Fibroblast of upper back skin (primary cell): ENCODE results near the gene XRCC4.

Experiments used
- DNase-seq: peaks from one replicate; pipeline ENCODE4 v3.0.0-alpha.2; 2013

Gene XRCC4

DNA sequence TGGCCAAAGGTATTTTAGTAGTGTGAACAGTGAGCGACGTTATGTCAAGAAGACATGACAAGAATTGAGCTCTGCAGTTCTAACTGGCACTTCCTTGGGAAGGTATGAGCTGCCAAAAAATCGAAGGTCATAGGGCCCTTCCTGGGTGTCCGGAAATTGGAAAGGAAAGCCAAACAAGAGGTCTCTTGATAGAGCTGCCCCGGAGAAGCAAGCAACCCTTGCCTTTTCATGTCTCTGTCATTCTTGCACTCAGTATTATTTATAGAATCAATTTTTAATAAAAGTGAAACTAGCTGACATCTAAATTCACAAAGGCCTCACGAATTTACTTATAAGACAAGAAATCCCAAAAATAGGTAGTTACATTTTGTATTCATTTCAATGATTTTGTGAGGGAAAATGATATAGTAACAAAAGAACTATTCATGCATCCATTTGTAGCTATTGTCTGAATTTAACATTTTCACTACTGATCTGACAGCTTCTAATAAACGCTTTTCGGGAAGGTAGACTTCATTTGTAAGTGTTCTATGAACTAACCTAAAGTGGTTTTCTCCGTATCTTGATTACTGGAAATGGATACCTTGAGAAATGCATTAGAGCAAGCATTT lies 280.4 kb downstream of the XRCC4 start:
- DNase-seq: no peak

DNA sequence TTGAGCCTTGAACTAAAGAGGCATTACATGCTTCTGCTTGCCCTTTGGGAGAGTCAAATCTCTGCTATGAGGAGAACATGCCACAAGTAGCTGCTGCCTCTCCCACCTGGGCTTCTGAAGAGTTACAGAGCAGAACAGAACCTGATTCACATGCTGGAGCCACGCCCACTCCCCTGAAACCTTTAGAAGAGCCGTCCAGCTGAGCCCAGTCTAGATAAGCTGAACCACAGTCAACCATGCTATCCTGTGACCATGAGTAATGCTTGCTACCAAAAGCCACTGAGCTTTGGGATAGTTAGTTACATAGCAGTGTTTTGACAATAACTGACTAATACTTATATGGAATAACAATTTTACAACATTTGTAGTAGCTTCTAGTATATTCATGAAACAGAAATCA lies 283.2 kb downstream of the XRCC4 start:
- no peak for DNase-seq

DNA sequence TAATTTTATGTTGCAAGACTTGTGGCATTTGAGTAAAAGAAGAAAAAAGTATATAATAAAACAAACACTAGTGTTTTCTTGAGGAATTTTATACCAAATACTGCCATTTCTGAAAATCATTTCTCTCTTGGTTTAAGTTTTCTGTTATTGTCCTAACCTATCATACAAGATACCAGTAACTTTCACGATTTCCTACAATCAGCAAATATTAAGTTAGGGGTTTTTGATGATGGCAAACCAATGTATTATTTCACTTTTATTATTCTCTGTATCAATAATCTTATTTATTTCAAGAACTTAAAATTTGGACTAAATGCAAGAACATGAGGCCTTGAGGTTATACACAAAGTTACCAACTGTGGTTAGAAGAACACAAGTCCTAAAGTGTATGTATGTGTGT lies 285.2 kb downstream of the XRCC4 start:
- no peak for DNase-seq

DNA sequence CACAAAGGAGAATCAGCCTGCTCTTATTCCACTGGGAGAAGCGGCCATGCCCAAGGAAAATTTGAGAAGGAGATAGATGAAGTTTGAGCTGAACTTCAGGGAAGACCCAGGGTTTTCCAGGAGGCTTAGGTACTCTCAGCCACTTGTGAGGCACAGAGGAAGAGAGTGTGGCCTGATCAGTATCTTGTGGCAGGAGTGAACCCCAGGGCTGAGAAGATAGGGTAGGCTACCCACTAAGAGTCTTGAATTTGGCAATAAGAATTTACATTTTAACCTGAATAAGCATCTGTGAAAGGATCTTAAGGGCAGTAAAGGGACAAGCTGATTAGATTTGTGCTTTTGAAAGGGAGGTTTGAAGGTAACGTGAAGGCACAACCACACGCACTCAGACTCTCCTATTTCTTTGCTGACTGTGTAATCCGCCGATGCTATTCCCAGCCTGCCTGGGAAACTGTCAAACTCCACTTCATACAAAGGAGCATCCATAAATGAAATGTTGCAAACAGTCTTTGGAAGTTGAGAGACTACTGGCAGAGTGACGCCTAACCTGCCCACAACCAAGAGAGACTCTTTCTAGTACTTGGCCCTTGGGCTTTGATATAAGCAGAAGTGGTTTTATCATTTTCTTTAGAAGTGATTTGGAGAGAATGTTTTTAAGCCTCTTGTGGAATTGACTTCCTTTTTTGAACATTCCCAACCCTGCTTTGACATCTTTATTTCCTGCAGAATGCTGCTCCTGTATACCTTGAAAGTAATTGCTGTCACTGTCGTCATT lies 286.0 kb downstream of the XRCC4 start:
- no peak for DNase-seq

DNA sequence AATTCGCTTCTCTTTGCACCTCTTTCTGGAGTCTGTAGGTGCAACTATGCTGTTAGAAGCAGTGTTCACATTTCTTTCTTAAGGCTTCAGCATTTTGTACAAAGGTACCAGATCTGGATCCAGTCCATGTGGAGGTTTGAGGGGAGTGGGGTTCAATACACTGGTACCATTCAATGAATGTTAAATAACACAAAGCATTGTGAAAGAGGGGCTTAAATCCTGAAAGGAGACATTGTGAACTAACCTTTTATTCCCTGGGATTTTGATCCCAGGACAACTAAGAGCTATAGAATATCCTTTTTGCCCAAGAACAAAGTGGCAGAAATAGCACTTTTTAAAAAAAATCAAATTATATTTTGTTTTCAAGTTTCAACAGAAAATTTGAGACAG lies 286.5 kb downstream of the XRCC4 start:
- DNase-seq: no peak

DNA sequence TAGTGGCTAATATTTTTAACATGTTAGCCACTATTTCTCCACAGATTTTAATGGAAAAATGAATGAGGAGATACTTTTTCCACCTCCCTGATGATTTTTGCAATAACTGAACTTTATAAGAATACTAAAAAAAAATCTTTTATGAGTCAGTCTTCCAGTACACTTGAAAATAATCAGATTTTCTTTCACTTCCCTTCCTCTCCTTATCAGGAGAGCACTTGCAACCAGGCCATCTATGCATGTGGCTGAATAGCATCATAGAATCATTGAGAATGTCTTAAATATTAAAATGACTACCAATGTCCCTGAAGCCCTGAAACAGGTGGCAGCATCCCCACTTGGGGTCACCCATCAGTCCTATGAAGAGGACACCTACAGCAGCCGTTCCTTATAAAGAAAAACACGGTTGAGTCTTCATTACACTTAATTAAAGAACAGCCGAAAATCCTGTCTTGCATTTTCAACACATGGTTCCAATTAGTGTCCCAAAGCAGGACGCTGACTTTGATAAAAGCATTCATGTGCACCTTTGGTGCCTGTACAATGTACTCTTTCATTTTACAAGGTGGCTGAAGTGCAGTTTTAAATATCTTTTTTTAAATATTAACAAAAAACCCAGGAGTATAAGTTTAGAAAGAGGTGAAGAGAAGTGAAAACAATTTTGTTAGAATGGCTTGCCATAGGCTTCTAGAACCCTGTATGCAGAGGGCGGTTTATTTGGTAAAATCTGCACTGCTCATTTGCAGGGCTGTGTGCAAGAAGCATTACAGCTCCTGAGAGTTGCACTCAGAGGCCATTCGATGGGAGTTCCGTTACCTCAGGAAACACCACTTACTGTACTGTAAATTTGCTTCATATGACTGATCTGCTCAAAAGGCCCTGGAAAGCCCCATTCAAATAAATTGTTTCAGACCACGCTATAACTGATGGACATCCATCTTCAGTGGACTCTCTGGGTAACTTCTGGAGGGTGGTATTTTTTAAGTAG lies 287.3 kb downstream of the XRCC4 start:
- no peak for DNase-seq

DNA sequence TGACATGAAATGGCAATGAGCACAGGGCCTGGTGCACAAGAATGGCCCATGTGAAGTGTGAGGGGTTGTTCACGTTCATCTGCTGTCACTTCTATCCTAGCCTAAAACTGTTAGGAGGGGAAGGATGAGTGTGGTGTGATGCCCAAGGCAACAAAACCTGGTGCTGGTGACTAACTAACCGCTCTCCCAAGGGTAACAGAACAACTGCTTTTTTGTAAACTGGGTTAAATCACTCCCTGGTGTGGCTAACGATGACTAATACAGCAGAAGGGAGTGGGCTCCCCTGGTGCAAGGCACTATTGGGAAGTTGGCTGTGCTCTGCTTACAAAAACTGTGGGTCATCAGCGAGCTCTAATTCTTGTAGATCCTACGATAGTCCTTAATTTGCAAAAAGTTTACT lies 291.0 kb downstream of the XRCC4 start:
- DNase-seq: peak; percentile 78

DNA sequence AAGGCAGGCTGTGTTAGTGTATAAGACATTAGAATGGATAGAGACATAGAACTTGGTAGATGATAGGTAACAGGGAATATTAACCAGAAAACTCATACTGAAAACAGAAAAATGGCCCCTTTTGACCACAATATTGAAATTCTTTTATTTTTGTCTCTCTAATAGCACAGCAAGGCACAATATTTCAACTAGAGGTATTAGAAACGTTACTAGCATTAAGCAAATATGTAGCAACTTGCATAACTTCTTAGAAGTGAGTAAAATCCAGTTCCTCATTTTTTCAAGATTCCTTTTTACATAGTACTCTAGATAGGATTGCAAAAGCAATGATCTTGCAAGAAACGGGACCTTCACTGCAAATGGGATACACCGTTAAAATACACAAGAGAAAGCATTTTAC lies 291.5 kb downstream of the XRCC4 start:
- no peak for DNase-seq

DNA sequence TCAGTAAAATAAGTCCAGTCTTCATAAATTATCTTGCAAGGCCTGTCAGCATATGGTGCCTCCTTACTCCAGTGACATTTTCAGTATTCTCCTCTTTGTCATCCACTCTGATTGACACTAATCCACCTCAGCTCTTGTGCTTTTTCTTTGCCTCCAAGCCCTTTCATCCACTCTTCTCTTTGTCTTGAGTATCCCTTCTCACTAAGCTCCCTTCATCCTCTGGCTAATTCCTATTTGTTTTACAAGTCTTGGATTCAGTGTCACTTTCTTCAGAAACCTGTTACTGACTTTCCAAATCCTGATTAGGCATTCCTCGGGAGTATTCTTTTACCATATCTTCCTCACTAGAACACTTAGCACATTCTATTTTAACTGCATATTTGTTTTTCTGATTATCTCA lies 293.6 kb downstream of the XRCC4 start:
- no peak for DNase-seq

DNA sequence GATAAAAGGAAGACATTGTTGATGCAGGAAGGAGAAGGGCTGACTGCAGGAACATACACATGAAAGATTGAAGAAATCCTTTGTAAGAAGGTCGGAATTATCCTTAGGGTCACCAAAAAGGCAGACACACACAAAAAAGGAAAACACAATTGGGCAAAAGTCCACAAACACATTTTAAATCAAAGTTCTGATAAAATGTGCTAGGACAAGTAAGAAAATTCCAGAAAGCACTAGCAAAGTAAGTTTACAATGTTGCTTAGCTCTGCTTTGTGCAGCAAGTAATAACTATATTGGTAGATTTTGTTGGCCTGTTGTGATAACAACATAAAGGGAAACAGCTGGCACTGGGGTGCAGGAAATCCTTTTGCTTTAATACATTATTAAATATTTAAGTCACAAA lies 294.4 kb downstream of the XRCC4 start:
- DNase-seq: no peak

DNA sequence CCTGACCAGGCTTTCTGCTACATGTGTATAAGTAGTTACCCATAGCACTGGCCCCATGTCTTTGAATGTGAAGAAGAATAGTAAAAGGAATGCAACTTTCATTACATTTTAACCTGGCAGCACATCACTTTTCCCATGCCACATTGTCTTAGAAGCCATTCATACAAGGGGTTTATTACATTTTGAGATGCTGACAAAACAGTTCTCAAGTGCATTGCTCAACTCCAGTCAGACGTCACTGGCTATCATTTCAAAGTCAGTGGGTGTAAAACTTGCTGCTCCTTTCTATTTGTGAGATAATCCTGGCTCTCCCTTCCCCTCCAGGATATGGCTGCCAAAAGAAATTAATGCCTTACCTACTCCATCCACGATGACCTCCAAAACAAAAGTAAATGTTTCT lies 297.2 kb downstream of the XRCC4 start:
- peak; percentile 45 for DNase-seq

DNA sequence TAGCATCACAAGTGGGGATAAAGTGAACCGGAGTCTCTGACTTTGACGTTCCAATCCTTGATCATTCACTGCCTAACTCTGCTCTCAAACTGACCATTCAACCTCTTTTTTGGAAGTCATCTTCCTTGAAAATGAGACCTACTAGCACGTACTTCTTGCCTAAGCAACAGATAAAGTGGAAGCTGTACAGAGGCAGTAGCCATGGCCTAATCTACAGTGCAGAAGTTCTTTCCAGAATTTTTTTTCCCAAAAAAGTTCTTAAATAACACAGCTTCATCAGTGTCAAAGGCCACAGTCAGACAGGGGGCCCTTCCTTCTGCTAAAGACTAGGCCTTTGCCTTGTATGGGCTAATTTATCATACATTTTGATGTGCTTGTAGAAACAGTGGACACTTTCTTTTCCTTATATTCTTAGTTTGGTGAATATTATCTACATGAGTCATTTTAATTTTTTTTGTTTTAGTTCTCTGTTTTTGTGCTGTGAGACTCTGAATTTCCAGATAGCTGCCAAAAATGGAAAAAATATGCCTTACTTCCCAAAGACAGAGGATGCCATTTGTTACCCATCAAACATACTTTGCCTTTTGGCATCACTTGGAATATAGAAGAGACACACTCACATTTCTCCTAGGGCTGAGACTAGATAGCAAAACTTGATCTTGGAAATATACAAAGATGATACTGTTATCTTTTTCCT lies 297.9 kb downstream of the XRCC4 start:
- peak; percentile 70 for DNase-seq

DNA sequence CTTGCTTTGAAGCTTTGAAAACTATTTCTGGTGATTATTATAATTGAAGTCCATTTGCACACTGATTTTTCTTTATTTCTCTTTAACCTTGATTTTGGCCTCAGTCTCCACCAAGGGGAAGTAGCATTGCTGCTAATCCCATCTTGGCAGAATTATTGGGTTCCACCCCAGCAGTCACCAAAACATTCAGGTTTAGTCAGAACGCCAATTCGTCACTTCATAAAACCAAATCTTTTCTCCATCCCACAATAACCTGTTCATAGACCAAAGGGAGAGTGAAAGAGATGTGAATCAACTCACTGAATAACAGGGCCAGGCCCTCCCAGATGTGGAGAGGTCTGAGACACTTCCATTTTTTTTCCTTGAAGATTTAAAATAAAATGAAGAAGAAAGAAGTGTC lies 299.1 kb downstream of the XRCC4 start:
- DNase-seq: no peak

DNA sequence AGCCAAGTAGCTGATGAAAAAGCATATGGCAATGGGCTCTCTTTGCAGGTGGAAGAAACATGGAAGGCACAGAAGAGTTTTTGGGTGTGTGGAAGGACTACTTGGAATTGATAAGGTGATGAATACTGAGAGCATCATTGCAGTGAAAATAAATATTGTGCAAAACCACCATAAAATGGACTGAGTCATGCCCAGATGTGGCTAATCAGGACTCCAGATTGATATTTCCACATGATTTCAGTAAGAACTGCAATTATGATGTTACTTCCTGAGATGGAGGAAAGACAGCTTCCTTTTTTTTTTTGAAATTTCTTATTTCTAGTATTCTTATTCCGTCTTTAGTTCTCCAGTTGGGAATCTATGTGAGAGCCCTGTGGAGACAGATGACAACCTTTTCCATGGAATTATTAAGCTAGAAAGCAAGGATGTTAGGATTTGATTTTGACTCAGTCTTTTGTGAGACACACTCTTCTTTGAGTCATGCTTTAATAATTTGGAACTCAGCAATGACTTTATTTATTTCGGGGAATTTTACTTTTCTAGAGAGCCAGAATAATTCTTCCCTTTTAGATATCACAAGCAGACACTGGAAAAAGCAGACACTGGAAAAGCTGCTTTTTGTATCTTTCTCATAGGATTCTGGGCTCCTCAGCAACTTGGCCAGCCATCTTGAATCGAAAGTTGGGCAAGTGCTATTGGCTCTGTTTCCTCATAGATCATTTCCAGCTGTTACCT lies 300.0 kb downstream of the XRCC4 start:
- DNase-seq: peak; percentile 76

DNA sequence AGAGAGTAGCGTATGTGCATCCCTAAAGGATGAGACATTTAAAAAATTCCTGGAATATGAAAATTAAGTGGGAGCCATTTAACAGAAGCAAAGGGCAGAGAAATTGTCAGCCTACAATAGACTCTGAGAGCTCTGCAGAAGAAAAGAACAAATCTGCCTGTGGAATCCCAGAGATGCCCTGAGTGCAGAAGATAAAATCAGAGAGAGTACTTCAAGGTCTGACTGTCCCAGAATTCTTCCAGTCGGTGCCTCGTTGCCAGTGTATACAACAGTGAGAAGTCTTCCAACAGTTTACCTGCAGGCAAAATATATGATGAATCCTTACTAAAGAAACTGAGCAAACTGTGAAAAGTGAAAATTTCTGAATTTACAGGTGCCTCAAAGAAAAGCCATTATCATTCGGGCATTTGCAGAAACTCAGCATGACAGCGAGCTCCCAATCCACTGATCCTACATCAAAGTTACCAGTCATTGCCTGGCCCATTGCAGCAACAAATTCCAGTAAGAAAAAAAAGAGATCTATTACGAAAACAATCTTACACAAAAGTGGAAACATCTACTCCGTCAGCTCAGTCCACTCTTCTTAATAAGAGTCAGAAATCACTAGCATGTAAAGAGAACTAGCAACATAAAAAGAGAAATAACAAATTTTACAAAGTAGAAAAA lies 301.4 kb downstream of the XRCC4 start:
- no peak for DNase-seq

DNA sequence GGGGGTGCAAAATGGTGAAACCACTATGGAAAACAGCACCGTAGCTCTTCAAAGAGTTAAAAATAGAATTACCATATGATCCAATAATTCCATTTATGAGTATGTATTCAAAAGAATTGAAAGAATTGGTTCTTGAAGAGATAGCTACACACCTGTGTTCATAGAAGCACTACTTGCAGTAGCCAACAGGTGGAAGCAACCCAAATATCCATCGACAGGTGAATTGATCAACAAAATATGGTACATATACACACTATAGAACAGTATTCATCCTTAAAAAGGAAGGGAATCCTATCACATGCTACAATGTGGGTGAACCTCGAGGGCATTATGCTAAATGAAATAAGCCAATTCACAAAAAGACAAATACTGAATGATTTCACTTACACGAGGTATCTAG lies 308.5 kb downstream of the XRCC4 start:
- DNase-seq: no peak

DNA sequence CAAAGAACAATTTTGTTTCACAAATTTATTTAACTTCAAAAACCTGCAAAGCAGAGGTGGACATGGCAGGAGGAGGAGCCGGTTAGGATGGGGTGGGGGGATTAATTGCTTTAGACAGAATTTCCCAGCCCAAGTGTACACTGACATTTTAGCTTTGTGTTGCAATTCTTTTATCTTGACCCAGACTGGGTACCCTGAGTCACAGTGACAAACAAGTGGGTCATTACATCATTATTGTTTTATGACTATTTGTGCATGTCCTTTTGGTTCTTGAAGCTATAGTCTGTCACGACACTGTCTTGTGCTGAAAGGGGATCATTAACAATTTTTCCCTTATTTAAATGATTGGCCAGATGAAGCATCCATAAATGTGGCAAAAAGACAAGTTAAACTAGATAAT lies 309.7 kb downstream of the XRCC4 start:
- no peak for DNase-seq

DNA sequence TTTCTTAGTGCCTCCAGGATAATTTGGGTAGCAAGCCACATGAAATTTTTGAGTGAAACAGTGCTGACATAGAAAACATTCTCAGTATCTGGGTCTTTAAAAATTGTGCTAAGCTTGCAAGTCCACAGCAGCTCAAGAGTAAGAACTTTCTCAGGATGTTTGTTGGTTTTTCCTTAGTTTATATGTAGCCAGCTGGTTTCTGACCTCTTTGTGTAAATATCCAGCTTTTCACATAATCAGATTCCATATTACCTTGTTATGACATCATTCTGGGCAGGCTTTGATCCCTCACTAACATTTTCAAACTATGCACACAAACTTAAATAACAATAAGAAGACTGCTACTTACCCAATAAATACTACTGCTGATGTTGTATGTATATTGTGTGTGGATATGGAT lies 311.3 kb downstream of the XRCC4 start:
- DNase-seq: no peak

DNA sequence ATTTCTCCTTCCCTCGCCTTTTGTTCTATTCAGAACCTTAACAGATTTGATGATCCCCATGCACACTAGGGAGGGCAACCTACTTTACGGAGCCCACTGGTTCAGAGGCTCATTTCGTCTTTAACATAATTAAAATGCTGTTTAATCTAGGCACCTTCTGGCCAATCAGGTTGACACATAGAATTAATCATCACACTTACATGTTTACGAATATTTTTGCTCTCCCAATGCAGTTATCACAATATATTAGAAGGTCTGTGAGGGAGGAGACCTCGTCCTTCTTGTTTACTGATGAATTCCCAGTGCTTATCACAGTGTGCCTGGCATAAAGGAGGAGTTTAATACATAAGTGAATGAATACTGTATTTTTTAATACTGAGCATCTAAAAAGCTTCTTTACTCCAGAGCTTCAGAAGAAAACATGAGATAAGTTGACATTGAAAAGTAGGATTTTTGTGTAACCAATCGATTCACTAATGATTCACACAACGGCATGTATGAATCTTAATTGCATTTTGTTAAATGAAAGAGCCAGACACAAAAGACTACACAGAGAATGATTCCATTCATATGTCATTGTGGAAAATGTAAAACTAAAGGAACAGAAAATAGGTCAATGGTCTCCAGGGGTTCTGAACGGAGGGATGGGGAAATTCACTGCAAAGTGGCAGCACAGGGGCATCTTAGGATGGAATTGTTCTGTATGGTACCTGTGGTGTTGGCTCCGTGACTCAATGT lies 315.6 kb downstream of the XRCC4 start:
- no peak for DNase-seq

DNA sequence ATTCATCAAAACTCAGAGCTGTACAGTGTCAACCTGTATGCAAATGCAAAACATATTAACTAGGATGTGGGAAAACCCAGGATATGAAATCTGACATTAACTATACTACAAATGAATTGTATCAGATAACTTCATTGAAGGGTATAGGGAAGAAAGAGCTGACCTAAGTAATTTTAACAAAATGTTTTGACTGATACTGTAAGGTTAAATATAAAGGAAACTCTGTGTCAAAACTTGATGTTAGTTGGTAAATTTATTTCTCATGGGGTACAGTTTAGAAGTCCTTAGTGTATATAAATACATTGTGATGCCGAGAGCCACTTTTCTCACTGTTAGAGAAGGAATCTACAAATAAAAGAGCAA lies 316.1 kb downstream of the XRCC4 start:
- no peak for DNase-seq

DNA sequence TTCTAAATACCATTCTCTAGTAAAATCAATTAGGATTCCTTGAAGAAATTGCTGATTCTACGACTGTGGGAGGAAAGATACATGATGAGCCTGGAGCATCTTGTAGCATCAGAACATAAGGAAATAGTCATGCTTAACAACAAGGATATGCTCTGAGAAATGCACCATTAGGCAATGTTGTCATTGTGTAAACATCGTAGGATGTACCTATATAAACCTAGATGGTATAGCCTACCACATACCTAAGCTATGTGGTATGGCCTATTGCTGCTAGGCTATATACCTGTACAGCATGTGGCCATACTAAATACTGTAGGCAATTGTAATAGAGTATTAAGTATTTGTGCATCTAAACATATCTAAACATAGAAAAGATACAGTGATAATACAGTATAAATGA lies 316.8 kb downstream of the XRCC4 start:
- DNase-seq: no peak
